ENCODE data around the gene CYB5RL. TPM values are rescaled to one million over a fixed set of nuclear protein-coding genes. Genes with fewer than 3 reads are reported as not detected.
"Not testable (repeated sequence)": the region's sequence is repeated elsewhere in the genome, so short reads cannot be mapped to it uniquely, and the experiment has no call there.

CYB5RL gene
- total RNA-seq, 2 donors from 2014 or later: 8.2 to 11.0 TPM

- no peaks in the 10 kb centered on the region for H3K27me3 Mint-ChIP-seq (ENCODE audit: insufficient read depth)
- 96 to 100% methylated on average over 6 to 9 of the region's 9 CpGs for WGBS, 2 experiments (ENCODE audit: insufficient coverage in 1 of 2, insufficient read length in 1 of 2)
- Histone ChIP-seq H3K4me3 (ENCODE audit: low read length) (no peak overlapping the region), H3K27me3 (ENCODE audit: control insufficient read depth, insufficient read depth, low read length, poor library complexity, severe bottlenecking) (no peaks in the 10 kb centered on the region), H3K27ac (ENCODE audit: low read depth, low read length) (no peak overlapping the region), H3K9ac (ENCODE audit: extremely low read depth, low read length, poor library complexity, severe bottlenecking) (no peak overlapping the region), H3K4me1 (ENCODE audit: control insufficient read depth, insufficient read depth, low read length) (peaks cover 2% of the 10 kb centered on the region), H3K9me3 (ENCODE audit: control insufficient read depth, low read length) (no peaks in the 10 kb centered on the region), H3K36me3 (ENCODE audit: control insufficient read depth, insufficient read depth, low read length) (peaks cover 86% of the 10 kb centered on the region)
- no peak overlapping the region for H3K27ac Mint-ChIP-seq
- no peak for DNase-seq
- H3K4me1 Mint-ChIP-seq: peaks cover 13% of the 10 kb centered on the region
- no peak for TF ChIP-seq CTCF (conservative IDR thresholded peaks at IDR 0.05)
- H3K9me3 Mint-ChIP-seq: no peaks in the 10 kb centered on the region
- peaks cover 81% of the 10 kb centered on the region for H3K36me3 Mint-ChIP-seq (ENCODE audit: low read depth)
- H3K4me3 Mint-ChIP-seq: no peak overlapping the region
Measured at GRCh38 chr1:54215523-54215922, 15.7 kb upstream of the CYB5RL start.

- no peak overlapping the region for H3K4me3 Mint-ChIP-seq
- peaks cover 91% of the 10 kb centered on the region for H3K36me3 ChIP-seq (ENCODE audit: control insufficient read depth, insufficient read depth, low read length)
Measured at GRCh38 chr1:54212872-54213271, 13.0 kb upstream of the CYB5RL start.

GRCh38 chr1:54207896-54208295, 8.1 kb upstream of the CYB5RL start:
- not testable (repeated sequence) for H3K9me3 Mint-ChIP-seq; H3K4me1 ChIP-seq (ENCODE audit: control insufficient read depth, insufficient read depth, low read length); H3K4me3 ChIP-seq (ENCODE audit: low read length); H3K27me3 ChIP-seq (ENCODE audit: control insufficient read depth, insufficient read depth, low read length, poor library complexity, severe bottlenecking); H3K27ac ChIP-seq (ENCODE audit: low read depth, low read length); H3K9me3 ChIP-seq (ENCODE audit: control insufficient read depth, low read length); H3K9ac ChIP-seq (ENCODE audit: extremely low read depth, low read length, poor library complexity, severe bottlenecking); H3K27me3 Mint-ChIP-seq (ENCODE audit: insufficient read depth); H3K4me3 Mint-ChIP-seq
- DNase-seq: peak; percentile 79
- Mint-ChIP-seq H3K36me3 (ENCODE audit: low read depth) (peaks cover 74% of the 10 kb centered on the region), H3K27ac (peak overlapping the region; percentile 40), H3K4me1 (peaks cover 11% of the 10 kb centered on the region)
- WGBS, 2 experiments (ENCODE audit: insufficient coverage in 1 of 2, insufficient read length in 1 of 2): 57 to 63% methylated on average over 1 to 4 of the region's 4 CpGs
- H3K36me3 ChIP-seq (ENCODE audit: control insufficient read depth, insufficient read depth, low read length): peaks cover 76% of the 10 kb centered on the region

More at GRCh38 chr1:54212872-54213271, 13.0 kb upstream of the CYB5RL start:
- Histone ChIP-seq H3K9ac (ENCODE audit: extremely low read depth, low read length, poor library complexity, severe bottlenecking) (no peak overlapping the region), H3K9me3 (ENCODE audit: control insufficient read depth, low read length) (no peaks in the 10 kb centered on the region), H3K27ac (ENCODE audit: low read depth, low read length) (no peak overlapping the region), H3K4me3 (ENCODE audit: low read length) (no peak overlapping the region), H3K27me3 (ENCODE audit: control insufficient read depth, insufficient read depth, low read length, poor library complexity, severe bottlenecking) (no peaks in the 10 kb centered on the region), H3K4me1 (ENCODE audit: control insufficient read depth, insufficient read depth, low read length) (no peaks in the 10 kb centered on the region)
- H3K36me3 Mint-ChIP-seq (ENCODE audit: low read depth): peaks cover 91% of the 10 kb centered on the region
- H3K27ac Mint-ChIP-seq: no peak overlapping the region
- no peak for TF ChIP-seq CTCF (conservative IDR thresholded peaks at IDR 0.05)
- no peak for DNase-seq
- WGBS, 2 experiments (ENCODE audit: insufficient coverage in 1 of 2, insufficient read length in 1 of 2): 91 to 100% methylated on average over 1 of the region's 1 CpG
- no peaks in the 10 kb centered on the region for H3K27me3 Mint-ChIP-seq (ENCODE audit: insufficient read depth)
- peaks cover 2% of the 10 kb centered on the region for H3K4me1 Mint-ChIP-seq
- no peaks in the 10 kb centered on the region for H3K9me3 Mint-ChIP-seq

GRCh38 chr1:54207287-54207686, 7.5 kb upstream of the CYB5RL start:
- Histone ChIP-seq H3K36me3 (ENCODE audit: control insufficient read depth, insufficient read depth, low read length) (peaks cover 76% of the 10 kb centered on the region), H3K9ac (ENCODE audit: extremely low read depth, low read length, poor library complexity, severe bottlenecking) (no peak overlapping the region)

More at GRCh38 chr1:54207287-54207686, 7.5 kb upstream of the CYB5RL start:
- Mint-ChIP-seq H3K27ac (peak overlapping the region; percentile 24), H3K9me3 (no peaks in the 10 kb centered on the region), H3K4me1 (peaks cover 11% of the 10 kb centered on the region), H3K4me3 (no peak overlapping the region), H3K36me3 (ENCODE audit: low read depth) (peaks cover 69% of the 10 kb centered on the region), H3K27me3 (ENCODE audit: insufficient read depth) (no peaks in the 10 kb centered on the region)
- no peak overlapping the region for H3K27ac ChIP-seq (ENCODE audit: low read depth, low read length)
- 83 to 98% methylated on average over 1 of the region's 1 CpG for WGBS, 2 experiments (ENCODE audit: insufficient coverage in 1 of 2, insufficient read length in 1 of 2)
- TF ChIP-seq CTCF (conservative IDR thresholded peaks at IDR 0.05): no peak
- no peaks in the 10 kb centered on the region for H3K9me3 ChIP-seq (ENCODE audit: control insufficient read depth, low read length)
- no peak for DNase-seq
- no peak overlapping the region for H3K4me3 ChIP-seq (ENCODE audit: low read length)
- no peaks in the 10 kb centered on the region for H3K4me1 ChIP-seq (ENCODE audit: control insufficient read depth, insufficient read depth, low read length)
- no peaks in the 10 kb centered on the region for H3K27me3 ChIP-seq (ENCODE audit: control insufficient read depth, insufficient read depth, low read length, poor library complexity, severe bottlenecking)
